T47D (cell line): Measurements from ENCODE around the gene CMSS1.
"Not testable (repeated sequence)": the region's sequence is repeated elsewhere in the genome, so short reads cannot be mapped to it uniquely, and the experiment has no call there.

ENCODE experiments used
- DNase-seq, 2 experiments: peaks; one replicate each; pipeline versions ENCODE4 v3.0.0 to v3.0.0-alpha.2; 2011 to 2012; ENCODE audit warnings: low read depth in 1 of 2, low spot score in 1 of 2
- JUND ChIP-seq: IDR thresholded peaks from 2 replicates; pipeline ENCODE4 v1.6.1; 2012; ENCODE audit warnings: low read depth
- in situ Hi-C: cut with HindIII; loops from 2 replicates; pipeline ENCODE4 v1.10.0; 2016; ENCODE audit warnings: low sequenced_read_pairs, low pct_unique_long_range_greater_than_20kb

Gene CMSS1

DNA sequence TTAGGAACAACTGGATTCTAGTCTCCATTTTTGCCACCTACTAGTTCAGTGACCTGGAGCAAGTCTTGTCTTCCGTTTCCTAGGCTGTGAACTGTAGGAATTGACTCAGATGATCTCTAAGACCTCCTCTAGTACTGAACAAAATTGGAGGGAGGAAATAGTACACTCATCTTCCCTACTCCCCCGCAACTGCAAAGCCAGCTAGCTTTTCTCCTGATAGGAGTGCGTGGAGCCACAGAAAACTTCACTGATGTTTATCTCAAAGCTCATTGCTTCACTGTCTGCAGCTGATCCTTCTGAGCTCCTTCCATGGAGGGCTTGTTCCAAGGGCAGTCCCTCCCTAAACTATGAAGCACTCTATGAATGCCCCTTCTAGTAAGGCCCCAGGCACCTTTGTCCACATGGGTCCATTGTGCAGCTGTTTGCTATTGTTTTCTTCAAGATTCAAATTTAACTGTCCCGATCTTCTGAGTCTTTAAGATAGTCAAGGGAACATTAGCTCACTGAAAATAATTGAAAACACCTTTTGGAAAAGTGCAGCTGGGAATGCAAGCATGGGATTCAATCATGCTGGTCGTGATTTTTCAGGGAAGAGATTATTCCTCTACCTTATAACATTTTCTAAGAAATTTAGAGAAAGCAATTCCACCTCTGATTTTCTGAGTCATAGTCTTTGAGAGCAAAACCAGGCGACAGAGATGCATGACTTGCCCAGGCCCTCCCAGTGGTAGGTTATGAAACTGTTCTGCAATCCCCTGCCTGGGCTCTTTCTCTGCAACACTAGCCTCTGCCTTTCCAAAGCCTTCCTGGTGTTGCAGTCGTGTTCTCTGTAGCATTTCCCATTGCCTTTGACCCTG lies 272.4 kb downstream of the CMSS1 start:
- in situ Hi-C loops, result no loop called here
- no peak for TF ChIP-seq JUND
- peak in 1 of 2 experiments; percentile 54 for DNase-seq

DNA sequence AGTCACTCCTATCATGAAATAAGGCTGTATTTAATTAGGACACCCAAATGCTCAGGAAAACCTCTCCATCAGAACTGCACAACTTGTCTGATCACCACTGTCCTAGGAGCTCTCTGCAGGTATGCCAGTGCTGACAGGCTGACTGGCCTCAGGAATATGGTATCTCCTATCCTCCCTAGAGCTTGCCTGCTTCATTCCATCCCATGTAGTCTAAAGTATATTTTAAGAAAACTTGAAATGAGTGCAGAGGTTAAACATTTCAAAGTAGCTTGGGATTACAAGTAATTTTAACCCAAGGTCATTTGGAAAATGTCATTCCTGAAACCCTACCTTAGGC lies 273.0 kb downstream of the CMSS1 start:
- no peak for TF ChIP-seq JUND
- in situ Hi-C loops, result no loop called here
- DNase-seq, result no peak

DNA sequence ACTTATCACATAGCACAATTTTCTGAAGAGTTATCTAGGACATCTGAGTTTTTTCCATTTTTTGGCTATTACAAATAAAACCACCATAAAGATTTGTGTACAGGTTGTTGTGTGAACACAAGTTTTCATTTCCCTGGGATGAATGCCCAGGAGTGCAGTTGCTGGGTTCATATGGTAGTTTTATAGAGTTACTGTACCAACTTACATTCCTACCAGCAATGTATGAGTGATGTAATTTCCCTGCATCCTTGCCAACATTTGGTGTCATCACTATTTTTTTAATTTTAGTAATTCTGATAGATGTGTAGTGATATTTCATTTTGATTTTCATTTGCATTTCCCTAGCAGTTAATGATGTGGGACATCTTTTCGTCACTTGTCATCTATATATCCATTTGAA lies 276.2 kb downstream of the CMSS1 start:
- no peak for TF ChIP-seq JUND
- DNase-seq, result no peak
- in situ Hi-C loops, result no loop called here

- DNase-seq, in situ Hi-C loops: not testable (repeated sequence)
Measured at GRCh38 chr3:100096286-100096685, 278.6 kb downstream of the CMSS1 start.

DNA sequence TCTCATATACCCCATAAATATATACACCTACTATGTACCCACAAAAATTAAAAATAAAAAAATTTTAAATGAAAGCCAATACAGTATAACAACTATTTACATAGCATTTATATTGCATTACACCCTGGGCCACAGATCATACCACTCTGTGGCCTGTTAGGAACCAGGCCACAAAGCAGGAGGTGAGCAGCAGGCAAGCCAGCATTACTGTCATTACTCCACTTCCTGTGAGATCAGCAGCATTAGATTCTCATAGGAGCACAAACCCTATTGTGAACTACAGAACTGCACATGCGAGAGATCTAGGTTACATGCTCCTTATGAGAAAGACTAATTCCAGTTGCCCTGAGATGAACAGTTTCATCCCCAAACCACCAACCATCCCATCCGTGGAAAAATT lies 279.2 kb downstream of the CMSS1 start:
- in situ Hi-C loops, result no loop called here
- no peak for TF ChIP-seq JUND
- no peak for DNase-seq

- in situ Hi-C loops, result no loop called here
- no peak for TF ChIP-seq JUND
- DNase-seq, result peak; percentile 24 to 76
Measured at GRCh38 chr3:100097919-100098783, 280.5 kb downstream of the CMSS1 start.

DNA sequence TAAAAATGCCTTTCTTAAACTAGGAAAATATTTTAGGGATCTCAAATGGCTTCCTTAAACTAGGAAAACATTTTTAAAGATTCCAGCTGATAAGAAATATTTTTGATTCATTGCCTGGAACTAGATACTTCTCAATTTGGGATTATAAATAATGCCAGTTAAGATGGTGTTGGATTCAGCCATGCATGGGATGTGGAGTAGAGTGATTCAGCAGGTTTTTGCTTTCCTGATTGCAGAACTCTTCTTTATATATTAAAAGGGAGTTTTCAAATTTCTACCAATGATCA lies 281.1 kb downstream of the CMSS1 start:
- TF ChIP-seq JUND, result no peak
- DNase-seq, result no peak
- in situ Hi-C loops, result no loop called here

DNA sequence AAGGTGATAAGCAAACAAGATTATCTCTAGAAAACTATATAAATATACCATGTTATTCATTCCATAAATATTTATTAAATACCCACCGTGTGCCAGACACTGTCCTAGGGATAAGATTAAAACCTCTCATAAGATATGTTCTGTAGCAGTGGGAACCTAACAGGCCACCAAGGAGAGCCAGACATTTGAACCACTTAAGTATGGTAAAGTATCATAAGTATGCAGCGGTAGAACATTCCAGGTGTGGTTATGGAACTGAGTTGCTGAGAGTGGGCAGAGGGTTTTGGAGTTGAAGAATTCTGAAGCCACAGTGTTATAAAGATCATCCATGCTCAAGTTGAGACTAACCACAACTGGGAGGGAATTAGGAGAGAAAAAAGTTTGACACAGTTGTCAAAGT lies 282.0 kb downstream of the CMSS1 start:
- no peak for DNase-seq
- in situ Hi-C loops, result no loop called here
- TF ChIP-seq JUND, result no peak

- TF ChIP-seq JUND, result no peak
- in situ Hi-C loops, result no loop called here
- DNase-seq, result no peak
Measured at GRCh38 chr3:100100425-100100824, 282.8 kb downstream of the CMSS1 start.

GRCh38 chr3:100102757-100103156 lies 285.1 kb downstream of the CMSS1 start:
- no peak for DNase-seq
- TF ChIP-seq JUND, result no peak
- in situ Hi-C loops, result no loop called here

- DNase-seq, result peak in 1 of 2 experiments; percentile 76
- TF ChIP-seq JUND, result no peak
- in situ Hi-C loops, result no loop called here
Measured at GRCh38 chr3:100103558-100104441, 286.1 kb downstream of the CMSS1 start.

- TF ChIP-seq JUND, result no peak
- peak in 1 of 2 experiments; percentile 39 for DNase-seq
- in situ Hi-C loops, result no loop called here
Measured at GRCh38 chr3:100104442-100104798, 286.8 kb downstream of the CMSS1 start.

DNA sequence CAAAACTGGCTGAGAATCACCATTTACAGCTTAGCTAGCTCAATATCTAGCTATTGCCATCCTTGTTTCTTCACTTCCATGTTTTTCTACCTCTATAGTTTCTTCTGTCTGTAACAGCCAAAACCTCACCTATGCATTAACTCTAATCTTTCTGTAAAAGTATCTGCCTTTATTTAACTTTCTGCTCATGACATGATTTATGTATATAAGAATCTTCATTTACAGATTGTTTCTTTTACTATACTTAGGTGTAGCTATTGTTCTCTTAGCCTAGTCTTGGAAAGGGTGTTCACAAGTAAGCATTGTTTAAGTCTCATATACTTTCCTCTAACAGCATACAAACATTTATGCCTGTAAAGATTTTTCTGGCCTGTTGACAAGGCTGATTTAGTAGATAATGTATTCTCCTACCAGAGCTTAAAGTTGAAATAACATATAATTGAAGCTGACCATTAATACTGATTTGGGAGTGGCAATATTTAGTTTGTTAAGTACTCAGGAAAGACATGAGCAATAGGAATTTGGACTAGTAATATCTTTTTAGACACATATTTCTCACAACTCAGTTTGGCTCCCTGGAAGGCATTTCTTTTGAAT lies 287.3 kb downstream of the CMSS1 start:
- DNase-seq, result no peak
- no peak for TF ChIP-seq JUND
- in situ Hi-C loops, result no loop called here
